Fibroblast of mammary gland (primary cell): ENCODE results near the gene PPDPF.

Source experiments
- DNase-seq: peaks from one replicate; pipeline ENCODE4 v3.0.0-alpha.2; 2010; ENCODE audit warnings: low read depth
- H3K4me3 ChIP-seq: 2 replicates; pipeline ENCODE4 v1.5.1; 2011; ENCODE audit warnings: low read depth, mild to moderate bottlenecking, low read length, moderate library complexity; ENCODE audit not compliant: control insufficient read depth
- TF ChIP-seq, protein P1 (sequence below): conservative IDR thresholded peaks from 2 replicates; pipeline ENCODE4 v1.5.1; 2011; ENCODE audit warnings: low read depth, low read length, inconsistent platforms; ENCODE audit not compliant: control insufficient read depth, insufficient read depth

The PPDPF gene

GRCh38 chr20:63539092-63539430 is 18.5 kb downstream of the PPDPF start:
- TF ChIP-seq, protein P1, sequence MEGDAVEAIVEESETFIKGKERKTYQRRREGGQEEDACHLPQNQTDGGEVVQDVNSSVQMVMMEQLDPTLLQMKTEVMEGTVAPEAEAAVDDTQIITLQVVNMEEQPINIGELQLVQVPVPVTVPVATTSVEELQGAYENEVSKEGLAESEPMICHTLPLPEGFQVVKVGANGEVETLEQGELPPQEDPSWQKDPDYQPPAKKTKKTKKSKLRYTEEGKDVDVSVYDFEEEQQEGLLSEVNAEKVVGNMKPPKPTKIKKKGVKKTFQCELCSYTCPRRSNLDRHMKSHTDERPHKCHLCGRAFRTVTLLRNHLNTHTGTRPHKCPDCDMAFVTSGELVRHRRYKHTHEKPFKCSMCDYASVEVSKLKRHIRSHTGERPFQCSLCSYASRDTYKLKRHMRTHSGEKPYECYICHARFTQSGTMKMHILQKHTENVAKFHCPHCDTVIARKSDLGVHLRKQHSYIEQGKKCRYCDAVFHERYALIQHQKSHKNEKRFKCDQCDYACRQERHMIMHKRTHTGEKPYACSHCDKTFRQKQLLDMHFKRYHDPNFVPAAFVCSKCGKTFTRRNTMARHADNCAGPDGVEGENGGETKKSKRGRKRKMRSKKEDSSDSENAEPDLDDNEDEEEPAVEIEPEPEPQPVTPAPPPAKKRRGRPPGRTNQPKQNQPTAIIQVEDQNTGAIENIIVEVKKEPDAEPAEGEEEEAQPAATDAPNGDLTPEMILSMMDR: no peak
- H3K4me3 ChIP-seq: no peak overlapping the region
- no peak for DNase-seq

GRCh38 chr20:63539441-63540370 is 19.1 kb downstream of the PPDPF start:
- no peak overlapping the region for H3K4me3 ChIP-seq
- DNase-seq: no peak
- TF ChIP-seq, protein P1: no peak

- peak; percentile 38 for DNase-seq
- no peak overlapping the region for H3K4me3 ChIP-seq
- TF ChIP-seq, protein P1: no peak
These were observed 20.0 kb downstream of the PPDPF start for GRCh38 chr20:63540417-63541186.

- TF ChIP-seq, protein P1: no peak
- no peak overlapping the region for H3K4me3 ChIP-seq
- no peak for DNase-seq
These were observed 20.8 kb downstream of the PPDPF start for GRCh38 chr20:63541371-63541770.

DNA sequence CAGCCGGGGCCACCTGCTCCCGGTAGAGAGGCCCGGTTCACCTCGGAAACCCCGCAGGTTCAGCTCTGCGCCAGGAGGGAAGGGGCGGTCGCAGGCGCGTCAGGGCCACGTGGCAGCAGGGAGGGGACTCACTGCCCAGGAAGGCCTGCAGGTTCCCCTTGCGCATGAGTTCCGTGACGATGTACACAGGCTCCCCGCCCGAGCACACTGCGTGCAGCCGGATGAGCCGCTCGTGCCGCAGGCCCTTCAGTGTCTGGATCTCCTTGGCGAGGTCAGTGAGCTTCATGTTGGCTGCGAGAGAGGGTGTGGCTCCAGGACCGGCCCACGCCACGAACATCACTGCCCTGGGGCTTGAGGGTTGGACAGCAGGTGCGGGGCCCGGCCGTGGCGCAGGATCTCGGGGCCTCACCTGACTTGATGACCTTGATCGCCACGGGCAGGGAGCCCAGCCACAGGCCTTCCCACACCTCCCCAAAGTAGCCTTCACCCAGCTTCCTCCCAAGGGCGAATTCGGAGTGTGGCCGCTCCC is 21.5 kb downstream of the PPDPF start:
- H3K4me3 ChIP-seq: no peak overlapping the region
- DNase-seq: no peak
- TF ChIP-seq, protein P1: no peak

- no peak overlapping the region for H3K4me3 ChIP-seq
- DNase-seq: no peak
- TF ChIP-seq, protein P1: no peak
These were observed 22.1 kb downstream of the PPDPF start for GRCh38 chr20:63542696-63543095.
